GM10248 (cell line): ENCODE data around the gene TAS2R3.

ENCODE experiments used
- CTCF ChIA-PET: fragments of 300-600 bp; sonication (Branson Sonifier 250); formaldehyde crosslinking; extraction: SDS; loops from one replicate; lab custom pipeline; 2021; ENCODE audit warnings: antibody characterized with exemption; lab: Yijun Ruan, JAX
- POLR2A ChIA-PET: fragments of 350-650 bp; sonication (Branson Sonifier 250); formaldehyde crosslinking; extraction: SDS; loops from one replicate; lab custom pipeline; 2020; ENCODE audit warnings: antibody characterized with exemption; lab: Yijun Ruan, JAX
- DNase-seq: peaks from one replicate; pipeline ENCODE4 v3.0.0; 2012; ENCODE audit errors: extremely low spot score
- TF ChIP-seq, protein P1 (sequence below): IDR thresholded peaks from 2 replicates; pipeline ENCODE4 v1.5.1; 2012; ENCODE audit warnings: mild to moderate bottlenecking, low read depth; ENCODE audit errors: extremely low read depth, missing control alignments, control extremely low read depth

TAS2R3 gene

DNA sequence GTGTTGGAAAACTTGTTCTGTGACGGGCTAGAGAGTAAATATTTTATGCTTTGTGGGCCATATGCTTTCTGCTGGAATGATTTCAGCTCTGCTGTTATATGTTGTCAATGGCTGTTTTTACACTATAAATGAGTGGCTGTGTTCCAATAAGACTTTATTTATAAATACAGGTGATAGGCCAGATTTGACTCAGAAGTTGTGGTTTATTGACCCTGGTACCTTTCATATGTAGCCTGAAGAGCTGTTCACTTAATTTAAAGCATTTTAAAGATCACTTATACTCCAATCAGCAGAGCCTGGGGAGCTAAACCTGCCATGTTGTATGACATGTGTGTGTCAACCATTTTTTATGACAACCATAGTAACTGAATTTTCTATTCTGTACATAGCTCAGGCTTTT is 34.9 kb upstream of the TAS2R3 start:
- ChIA-PET POLR2A (no interaction called here), CTCF (interaction anchor here (1.0 to 2.7 kb wide), 6 partner anchors 8 to 57 kb away, joined by 3 to 12 read pairs (median 6); partner anchors contain the start of genes DENND11 and WEE2)
- TF ChIP-seq, protein P1, sequence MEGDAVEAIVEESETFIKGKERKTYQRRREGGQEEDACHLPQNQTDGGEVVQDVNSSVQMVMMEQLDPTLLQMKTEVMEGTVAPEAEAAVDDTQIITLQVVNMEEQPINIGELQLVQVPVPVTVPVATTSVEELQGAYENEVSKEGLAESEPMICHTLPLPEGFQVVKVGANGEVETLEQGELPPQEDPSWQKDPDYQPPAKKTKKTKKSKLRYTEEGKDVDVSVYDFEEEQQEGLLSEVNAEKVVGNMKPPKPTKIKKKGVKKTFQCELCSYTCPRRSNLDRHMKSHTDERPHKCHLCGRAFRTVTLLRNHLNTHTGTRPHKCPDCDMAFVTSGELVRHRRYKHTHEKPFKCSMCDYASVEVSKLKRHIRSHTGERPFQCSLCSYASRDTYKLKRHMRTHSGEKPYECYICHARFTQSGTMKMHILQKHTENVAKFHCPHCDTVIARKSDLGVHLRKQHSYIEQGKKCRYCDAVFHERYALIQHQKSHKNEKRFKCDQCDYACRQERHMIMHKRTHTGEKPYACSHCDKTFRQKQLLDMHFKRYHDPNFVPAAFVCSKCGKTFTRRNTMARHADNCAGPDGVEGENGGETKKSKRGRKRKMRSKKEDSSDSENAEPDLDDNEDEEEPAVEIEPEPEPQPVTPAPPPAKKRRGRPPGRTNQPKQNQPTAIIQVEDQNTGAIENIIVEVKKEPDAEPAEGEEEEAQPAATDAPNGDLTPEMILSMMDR, result no peak
- DNase-seq, result no peak

DNA sequence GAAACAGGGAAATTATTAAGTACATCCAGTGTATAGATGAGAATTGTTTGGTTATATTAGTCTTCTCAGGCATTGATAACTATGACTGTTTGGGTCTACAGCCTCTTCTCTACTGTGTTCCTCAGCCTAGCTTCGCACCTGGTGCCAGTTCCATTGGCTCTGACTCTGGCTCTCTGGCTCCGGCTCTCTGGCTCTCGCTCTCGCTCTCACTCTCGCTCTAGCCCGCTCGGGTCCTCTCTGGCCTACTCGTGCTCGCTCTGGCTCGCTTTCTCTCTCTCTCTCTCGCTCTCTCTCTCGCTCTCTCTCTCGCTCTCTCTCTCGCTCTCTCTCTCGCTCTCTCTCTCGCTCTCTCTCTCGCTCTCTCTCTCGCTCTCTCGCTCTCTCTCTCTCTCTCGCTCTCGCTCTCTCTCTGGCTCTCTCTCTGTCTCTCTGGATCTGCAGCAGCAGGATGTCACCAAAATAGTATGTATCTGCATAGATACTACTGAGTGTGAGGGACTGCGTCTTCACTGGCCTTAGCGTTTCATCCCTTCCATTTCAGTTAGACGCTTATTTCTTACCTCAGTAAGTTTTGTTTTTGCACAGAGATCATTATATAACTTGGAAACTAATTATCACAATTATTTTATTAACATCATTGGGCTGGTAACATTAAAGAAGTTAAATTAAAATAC is 32.3 kb upstream of the TAS2R3 start:
- DNase-seq, result no peak
- TF ChIP-seq, protein P1, result no peak
- ChIA-PET POLR2A (no interaction called here), CTCF (interaction anchor here (0.9 to 2.5 kb wide), 3 partner anchors 18 to 77 kb away, joined by 3 to 9 read pairs (median 8); no protein-coding TSS in a partner anchor)

DNA sequence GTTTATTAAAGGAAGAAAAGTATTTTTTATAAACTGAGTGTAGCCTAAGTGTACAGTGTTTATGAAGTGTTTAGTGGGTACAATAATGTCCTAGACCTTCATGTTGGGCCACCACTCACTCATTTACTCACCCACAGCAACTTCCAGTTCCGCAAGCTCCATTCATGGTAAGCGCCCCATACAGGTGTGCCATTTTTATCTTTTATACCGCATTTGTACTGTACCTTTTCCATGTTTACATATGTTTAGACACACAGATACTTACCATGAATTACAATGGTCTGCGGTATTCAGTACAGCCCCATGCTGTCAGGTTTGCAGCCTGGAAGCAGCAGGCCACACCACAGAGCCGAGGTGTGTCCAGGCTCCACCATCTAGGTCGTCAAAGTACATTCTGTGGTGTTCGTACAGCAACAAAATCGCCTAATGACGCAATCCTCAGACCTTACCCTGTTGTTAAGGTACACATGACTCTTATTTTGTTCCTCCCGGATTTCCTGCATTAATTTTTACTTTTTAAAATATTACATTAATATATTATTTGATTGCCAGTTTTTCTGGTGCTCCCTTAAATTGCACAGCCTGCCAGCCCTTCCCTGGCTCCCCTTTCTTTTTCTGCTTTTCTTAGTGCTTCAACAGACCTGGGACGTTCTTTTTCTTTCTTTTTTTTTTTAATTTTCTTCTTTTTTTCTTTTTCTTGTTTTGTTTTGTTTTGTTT is 26.6 kb upstream of the TAS2R3 start:
- ChIA-PET POLR2A (no interaction called here), CTCF (interaction anchor here (0.8 to 3.0 kb wide), 29 partner anchors 8 to 195 kb away, joined by 3 to 29 read pairs (median 6); partner anchors contain the start of genes DENND11 and TAS2R4)
- TF ChIP-seq, protein P1, result no peak
- DNase-seq, result peak; percentile 20

DNA sequence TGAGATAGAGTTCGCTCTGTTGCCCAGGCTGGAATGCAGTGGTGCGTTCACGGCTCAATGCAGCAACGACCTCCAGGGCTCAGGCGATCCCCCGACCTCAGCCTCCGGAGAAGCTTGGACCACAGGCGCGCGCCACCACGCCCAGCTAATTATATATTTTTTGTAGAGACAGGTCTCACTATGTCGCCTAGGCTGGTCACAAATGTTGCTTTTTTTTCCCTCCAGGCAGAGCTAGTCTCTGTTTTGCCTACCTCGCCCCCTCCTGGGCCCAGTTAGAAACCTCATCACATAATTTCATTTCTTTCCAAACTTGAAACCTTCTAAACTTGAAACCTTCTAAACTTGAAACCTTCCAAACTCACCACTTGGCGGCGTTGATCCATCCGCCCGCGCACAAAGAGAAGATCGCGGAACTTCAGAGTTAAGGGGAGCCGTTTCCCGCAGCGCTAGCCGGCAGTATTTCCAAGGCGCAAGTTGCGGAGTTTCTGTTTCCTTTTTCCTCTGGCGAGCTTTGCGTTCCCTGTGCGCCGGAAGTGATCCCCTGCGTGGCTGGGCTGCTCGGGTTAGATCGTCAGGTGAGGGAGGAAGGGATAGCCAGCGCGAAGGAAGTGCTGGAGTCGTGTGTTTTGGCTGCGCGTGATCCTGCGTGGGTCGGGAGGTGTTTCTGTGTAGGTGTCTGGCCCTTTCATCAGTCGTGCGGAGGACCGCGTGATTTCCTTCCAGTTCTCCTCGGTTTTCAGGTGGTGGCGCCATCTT is 25.9 kb upstream of the TAS2R3 start, which contains the start of gene SSBP1:
Gene SSBP1 (plus strand): TSS at position 523 of the 756 bp plus-strand sequence. CDS start 809 bp downstream, outside the sequence.
- peak; percentile 86 for DNase-seq
- ChIA-PET CTCF (interaction anchor here (0.6 to 3.0 kb wide), 32 partner anchors 9 to 1260 kb away, joined by 3 to 29 read pairs (median 4); partner anchors contain the start of genes DENND11 and TAS2R4), POLR2A (no interaction called here)
- TF ChIP-seq, protein P1, result peak; percentile 77

DNA sequence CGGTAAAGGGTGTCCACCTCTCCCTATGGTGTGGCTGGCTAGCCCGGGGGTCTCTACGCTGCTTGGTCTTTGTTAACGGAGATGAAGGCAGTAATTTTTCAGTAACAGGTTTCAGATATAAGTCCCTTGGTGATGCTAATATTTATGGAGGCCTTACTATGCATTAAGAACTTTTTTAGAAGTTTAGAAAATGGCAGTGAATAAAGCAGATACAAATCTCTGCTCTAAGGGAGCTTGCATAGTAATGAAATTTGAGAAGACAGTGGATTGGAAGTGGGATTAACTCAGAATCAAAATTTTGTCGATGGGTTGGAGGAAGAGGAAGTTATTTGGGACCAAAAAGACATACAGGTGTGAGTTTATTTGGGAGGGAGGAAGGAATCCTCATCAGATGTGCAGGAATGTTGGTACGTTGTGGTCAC is 25.3 kb upstream of the TAS2R3 start:
- ChIA-PET CTCF (interaction anchor here (0.6 to 3.0 kb wide), 21 partner anchors 11 to 1261 kb away, joined by 3 to 29 read pairs (median 6); no protein-coding TSS in a partner anchor), POLR2A (no interaction called here)
- TF ChIP-seq, protein P1, result peak; percentile 32
- no peak for DNase-seq
